Eye (tissue), 1 donor: ENCODE data around the gene EMC6.

Experiments used
- DNase-seq: peaks from one replicate; pipeline ENCODE4 v3.0.0-alpha.2; 2015

The EMC6 gene

DNA sequence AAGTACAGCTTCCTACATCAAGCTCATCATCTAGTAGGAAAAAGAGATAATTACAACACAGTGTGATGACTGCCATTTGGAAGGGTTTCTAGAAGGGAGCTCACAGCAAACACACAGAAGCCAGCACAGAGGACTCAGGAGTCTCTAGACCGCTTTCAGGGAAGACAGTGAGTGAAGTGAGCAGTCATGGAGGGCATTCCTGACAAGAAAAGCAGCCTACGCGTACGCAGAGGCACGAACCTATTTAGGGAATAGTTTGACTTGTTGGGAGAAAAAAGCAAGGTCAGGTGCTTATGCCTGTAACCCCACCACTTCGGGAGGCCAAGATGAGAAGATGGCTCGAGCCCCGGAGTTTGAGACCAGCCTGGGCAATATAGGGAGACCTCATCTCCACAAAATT, 46.7 kb downstream of the EMC6 start:
- DNase-seq: no peak

DNA sequence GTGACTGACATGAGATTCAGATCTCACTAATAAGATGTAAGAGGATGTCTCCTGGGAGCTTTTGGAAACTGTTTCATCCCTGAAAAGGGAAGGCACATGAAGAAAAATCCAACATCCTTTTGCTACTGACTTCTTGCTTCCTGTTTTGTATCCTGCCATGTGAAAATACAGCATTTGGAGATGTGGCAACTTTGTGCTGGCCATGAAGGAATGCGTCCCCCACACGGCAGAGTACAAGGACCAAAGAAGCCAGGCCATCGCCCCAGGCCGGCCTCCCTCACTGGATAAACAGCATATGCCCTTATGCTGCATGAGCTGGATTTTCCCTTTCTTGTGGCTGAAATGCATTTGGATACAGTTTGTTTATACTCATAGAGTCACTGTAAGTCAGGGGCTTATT, 49.6 kb downstream of the EMC6 start:
- DNase-seq: no peak

DNA sequence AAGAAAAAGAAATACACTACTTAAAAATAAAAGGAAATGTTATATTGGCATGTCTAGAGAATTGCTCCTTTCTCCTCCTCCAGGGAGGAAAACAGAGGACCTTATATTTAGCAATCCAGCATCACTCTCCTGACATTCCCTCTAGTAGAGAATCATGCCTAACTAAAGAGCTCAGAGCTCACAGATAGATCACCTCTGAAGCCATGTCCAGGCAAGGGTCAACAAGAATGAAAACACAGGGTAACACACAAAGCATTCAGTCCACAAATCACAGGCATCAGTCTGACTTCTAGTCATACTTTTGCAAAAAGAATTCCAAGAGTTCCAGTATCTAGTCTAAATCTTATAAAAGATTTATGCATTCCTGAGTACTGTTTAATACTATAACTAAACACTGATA, 50.7 kb downstream of the EMC6 start:
- DNase-seq: no peak
